PFSK-1 (cell line): ENCODE measurements around the gene TMEM116.

Source experiments
- FOXP2 ChIP-seq: optimal IDR thresholded peaks from 2 replicates; pipeline ENCODE3; 2011; ENCODE audit warnings: borderline replicate concordance, control low read depth, inconsistent platforms; ENCODE audit not compliant: insufficient read depth; ENCODE audit errors: extremely low read length, extremely low read depth
- POLR2AphosphoS5 ChIP-seq: IDR thresholded peaks from 2 replicates; pipeline ENCODE4 v1.6.1; 2012; ENCODE audit warnings: low read depth, mild to moderate bottlenecking, control low read depth, low read length, moderate library complexity
- SIN3A ChIP-seq: IDR thresholded peaks from 2 replicates; pipeline ENCODE4 v1.6.1; 2012; ENCODE audit warnings: mild to moderate bottlenecking, low read length, moderate library complexity, borderline replicate concordance; ENCODE audit not compliant: insufficient read depth
- TAF1 ChIP-seq: IDR thresholded peaks from 2 replicates; pipeline ENCODE4 v1.6.1; 2012; ENCODE audit warnings: low read length, control low read depth, borderline replicate concordance; ENCODE audit not compliant: insufficient read depth
- TF ChIP-seq, protein P1 (sequence below), 2 experiments: IDR thresholded peaks; 2 replicates each; pipeline versions ENCODE4 v1.6.1 to v1.8.0; 2011 to 2012; ENCODE audit warnings: low read depth in 2 of 2, low read length in 2 of 2, control low read depth in 1 of 2, inconsistent platforms in 1 of 2, mild to moderate bottlenecking in 1 of 2, moderate library complexity in 1 of 2; ENCODE audit not compliant: insufficient read depth in 1 of 2

DNA sequence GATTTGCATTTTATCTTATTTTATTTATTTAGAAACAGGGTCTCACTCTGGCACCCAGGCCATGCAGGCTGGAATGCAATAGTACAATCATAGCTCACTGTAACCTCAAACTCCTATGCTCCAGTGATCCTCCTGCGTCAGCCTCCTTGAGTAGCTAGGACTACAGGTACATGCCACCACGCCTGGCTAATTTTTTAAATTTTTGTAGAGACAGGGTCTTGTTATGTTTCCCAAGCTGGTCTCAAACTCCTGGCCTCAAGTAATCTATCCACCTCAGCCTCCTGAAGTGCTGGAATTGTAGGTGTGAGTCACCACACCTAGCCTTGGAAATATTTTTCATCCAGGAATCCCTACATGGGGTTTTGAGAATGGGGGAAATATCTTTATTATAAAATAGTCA is 86.3 kb downstream of the TMEM116 start:
- no peak for TF ChIP-seq SIN3A
- no peak for TF ChIP-seq FOXP2
- no peak for TF ChIP-seq POLR2AphosphoS5
- no peak for TF ChIP-seq TAF1
- TF ChIP-seq, protein P1, sequence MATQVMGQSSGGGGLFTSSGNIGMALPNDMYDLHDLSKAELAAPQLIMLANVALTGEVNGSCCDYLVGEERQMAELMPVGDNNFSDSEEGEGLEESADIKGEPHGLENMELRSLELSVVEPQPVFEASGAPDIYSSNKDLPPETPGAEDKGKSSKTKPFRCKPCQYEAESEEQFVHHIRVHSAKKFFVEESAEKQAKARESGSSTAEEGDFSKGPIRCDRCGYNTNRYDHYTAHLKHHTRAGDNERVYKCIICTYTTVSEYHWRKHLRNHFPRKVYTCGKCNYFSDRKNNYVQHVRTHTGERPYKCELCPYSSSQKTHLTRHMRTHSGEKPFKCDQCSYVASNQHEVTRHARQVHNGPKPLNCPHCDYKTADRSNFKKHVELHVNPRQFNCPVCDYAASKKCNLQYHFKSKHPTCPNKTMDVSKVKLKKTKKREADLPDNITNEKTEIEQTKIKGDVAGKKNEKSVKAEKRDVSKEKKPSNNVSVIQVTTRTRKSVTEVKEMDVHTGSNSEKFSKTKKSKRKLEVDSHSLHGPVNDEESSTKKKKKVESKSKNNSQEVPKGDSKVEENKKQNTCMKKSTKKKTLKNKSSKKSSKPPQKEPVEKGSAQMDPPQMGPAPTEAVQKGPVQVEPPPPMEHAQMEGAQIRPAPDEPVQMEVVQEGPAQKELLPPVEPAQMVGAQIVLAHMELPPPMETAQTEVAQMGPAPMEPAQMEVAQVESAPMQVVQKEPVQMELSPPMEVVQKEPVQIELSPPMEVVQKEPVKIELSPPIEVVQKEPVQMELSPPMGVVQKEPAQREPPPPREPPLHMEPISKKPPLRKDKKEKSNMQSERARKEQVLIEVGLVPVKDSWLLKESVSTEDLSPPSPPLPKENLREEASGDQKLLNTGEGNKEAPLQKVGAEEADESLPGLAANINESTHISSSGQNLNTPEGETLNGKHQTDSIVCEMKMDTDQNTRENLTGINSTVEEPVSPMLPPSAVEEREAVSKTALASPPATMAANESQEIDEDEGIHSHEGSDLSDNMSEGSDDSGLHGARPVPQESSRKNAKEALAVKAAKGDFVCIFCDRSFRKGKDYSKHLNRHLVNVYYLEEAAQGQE (IDR thresholded peaks at IDR 0.05; ENCODE audit: insufficient read depth in 1 of 2, low read depth in 2 of 2, low read length in 2 of 2): no peak
